ENCODE data around the gene SMARCC1.

The SMARCC1 gene

GRCh38 chr3:47554335-47554734 lies 227.4 kb downstream of the SMARCC1 start:
- H3K27ac ChIP-seq (replicated peaks), result no peak overlapping the region
- no peaks in the 10 kb centered on the region for H3K27me3 ChIP-seq (ENCODE audit: insufficient read depth, poor library complexity, severe bottlenecking)
- no peak overlapping the region for H3K4me3 ChIP-seq (replicated peaks; ENCODE audit: insufficient read depth, low read length)
- TF ChIP-seq SPI1 (IDR thresholded peaks at IDR 0.05; ENCODE audit: borderline replicate concordance, low read depth) (no peak), POLR2AphosphoS5 (IDR thresholded peaks at IDR 0.05; ENCODE audit: low read depth) (no peak), GABPA (IDR thresholded peaks at IDR 0.05; ENCODE audit: low read depth) (no peak)
- TF ChIP-seq, protein P1, sequence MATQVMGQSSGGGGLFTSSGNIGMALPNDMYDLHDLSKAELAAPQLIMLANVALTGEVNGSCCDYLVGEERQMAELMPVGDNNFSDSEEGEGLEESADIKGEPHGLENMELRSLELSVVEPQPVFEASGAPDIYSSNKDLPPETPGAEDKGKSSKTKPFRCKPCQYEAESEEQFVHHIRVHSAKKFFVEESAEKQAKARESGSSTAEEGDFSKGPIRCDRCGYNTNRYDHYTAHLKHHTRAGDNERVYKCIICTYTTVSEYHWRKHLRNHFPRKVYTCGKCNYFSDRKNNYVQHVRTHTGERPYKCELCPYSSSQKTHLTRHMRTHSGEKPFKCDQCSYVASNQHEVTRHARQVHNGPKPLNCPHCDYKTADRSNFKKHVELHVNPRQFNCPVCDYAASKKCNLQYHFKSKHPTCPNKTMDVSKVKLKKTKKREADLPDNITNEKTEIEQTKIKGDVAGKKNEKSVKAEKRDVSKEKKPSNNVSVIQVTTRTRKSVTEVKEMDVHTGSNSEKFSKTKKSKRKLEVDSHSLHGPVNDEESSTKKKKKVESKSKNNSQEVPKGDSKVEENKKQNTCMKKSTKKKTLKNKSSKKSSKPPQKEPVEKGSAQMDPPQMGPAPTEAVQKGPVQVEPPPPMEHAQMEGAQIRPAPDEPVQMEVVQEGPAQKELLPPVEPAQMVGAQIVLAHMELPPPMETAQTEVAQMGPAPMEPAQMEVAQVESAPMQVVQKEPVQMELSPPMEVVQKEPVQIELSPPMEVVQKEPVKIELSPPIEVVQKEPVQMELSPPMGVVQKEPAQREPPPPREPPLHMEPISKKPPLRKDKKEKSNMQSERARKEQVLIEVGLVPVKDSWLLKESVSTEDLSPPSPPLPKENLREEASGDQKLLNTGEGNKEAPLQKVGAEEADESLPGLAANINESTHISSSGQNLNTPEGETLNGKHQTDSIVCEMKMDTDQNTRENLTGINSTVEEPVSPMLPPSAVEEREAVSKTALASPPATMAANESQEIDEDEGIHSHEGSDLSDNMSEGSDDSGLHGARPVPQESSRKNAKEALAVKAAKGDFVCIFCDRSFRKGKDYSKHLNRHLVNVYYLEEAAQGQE (IDR thresholded peaks at IDR 0.05; ENCODE audit: insufficient replicate concordance, low read depth), result no peak
- TF ChIP-seq, protein P2, sequence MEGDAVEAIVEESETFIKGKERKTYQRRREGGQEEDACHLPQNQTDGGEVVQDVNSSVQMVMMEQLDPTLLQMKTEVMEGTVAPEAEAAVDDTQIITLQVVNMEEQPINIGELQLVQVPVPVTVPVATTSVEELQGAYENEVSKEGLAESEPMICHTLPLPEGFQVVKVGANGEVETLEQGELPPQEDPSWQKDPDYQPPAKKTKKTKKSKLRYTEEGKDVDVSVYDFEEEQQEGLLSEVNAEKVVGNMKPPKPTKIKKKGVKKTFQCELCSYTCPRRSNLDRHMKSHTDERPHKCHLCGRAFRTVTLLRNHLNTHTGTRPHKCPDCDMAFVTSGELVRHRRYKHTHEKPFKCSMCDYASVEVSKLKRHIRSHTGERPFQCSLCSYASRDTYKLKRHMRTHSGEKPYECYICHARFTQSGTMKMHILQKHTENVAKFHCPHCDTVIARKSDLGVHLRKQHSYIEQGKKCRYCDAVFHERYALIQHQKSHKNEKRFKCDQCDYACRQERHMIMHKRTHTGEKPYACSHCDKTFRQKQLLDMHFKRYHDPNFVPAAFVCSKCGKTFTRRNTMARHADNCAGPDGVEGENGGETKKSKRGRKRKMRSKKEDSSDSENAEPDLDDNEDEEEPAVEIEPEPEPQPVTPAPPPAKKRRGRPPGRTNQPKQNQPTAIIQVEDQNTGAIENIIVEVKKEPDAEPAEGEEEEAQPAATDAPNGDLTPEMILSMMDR (IDR thresholded peaks at IDR 0.05; ENCODE audit: insufficient read depth, low read length), result no peak
- DNase-seq (ENCODE audit: low read depth in 1 of 2, low spot score in 1 of 2), result no peak

GRCh38 chr3:47553407-47553806 lies 228.3 kb downstream of the SMARCC1 start:
- no peak overlapping the region for H3K4me3 ChIP-seq (replicated peaks; ENCODE audit: insufficient read depth, low read length)
- H3K27ac ChIP-seq (replicated peaks), result no peak overlapping the region
- DNase-seq (ENCODE audit: low read depth in 1 of 2, low spot score in 1 of 2), result no peak
- no peaks in the 10 kb centered on the region for H3K27me3 ChIP-seq (ENCODE audit: insufficient read depth, poor library complexity, severe bottlenecking)
- TF ChIP-seq SPI1 (IDR thresholded peaks at IDR 0.05; ENCODE audit: borderline replicate concordance, low read depth) (no peak), GABPA (IDR thresholded peaks at IDR 0.05; ENCODE audit: low read depth) (no peak), POLR2AphosphoS5 (IDR thresholded peaks at IDR 0.05; ENCODE audit: low read depth) (no peak)
- TF ChIP-seq, protein P2 (IDR thresholded peaks at IDR 0.05; ENCODE audit: insufficient read depth, low read length), result no peak
- TF ChIP-seq, protein P1 (IDR thresholded peaks at IDR 0.05; ENCODE audit: insufficient replicate concordance, low read depth), result no peak

DNA sequence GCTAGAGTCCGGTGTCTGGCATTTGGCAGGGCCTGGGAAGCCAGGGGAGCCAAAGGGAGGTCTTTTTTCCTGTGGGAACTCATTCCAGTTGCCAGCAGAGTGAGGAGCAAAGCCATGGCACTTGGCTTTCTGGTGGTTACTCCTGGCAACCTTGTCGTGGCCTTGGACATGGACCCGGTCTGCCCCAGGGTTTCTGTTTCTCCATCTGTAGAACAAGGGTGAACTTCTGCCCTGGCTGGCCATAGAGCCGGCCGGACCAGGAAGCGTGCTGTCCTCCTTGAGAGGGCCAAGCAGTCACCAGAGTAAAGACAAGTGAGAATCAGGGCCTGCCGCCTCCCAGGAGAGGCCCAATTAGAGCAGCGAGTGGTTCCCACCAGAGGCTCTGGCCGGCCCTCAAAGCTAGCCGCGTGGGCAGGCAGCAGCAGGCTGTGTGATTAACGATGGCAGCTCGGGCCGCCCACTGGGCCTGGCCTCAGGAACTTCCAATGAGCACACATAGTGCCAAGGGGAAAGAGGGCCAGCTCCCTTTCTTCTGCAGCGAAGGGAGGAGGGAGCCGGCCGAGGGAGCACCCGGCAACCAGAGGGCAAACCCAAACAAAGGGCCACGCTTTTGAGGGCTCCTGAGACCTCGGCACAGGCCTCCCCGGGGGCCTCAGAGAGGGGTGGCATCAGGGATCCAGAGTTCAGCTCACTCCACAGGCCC lies 239.1 kb downstream of the SMARCC1 start:
- no peak for DNase-seq (ENCODE audit: low read depth in 1 of 2, low spot score in 1 of 2)

More for the DNA sequence above, 239.1 kb downstream of the SMARCC1 start:
- H3K27me3 ChIP-seq (ENCODE audit: insufficient read depth, poor library complexity, severe bottlenecking), result no peaks in the 10 kb centered on the region
- no peak overlapping the region for H3K4me3 ChIP-seq (replicated peaks; ENCODE audit: insufficient read depth, low read length)
- H3K27ac ChIP-seq (replicated peaks), result no peak overlapping the region
- TF ChIP-seq GABPA (IDR thresholded peaks at IDR 0.05; ENCODE audit: low read depth), result no peak
- TF ChIP-seq, protein P2 (IDR thresholded peaks at IDR 0.05; ENCODE audit: insufficient read depth, low read length), result no peak
- TF ChIP-seq, protein P1 (IDR thresholded peaks at IDR 0.05; ENCODE audit: insufficient replicate concordance, low read depth), result no peak
- TF ChIP-seq POLR2AphosphoS5 (IDR thresholded peaks at IDR 0.05; ENCODE audit: low read depth), result no peak
- TF ChIP-seq SPI1 (IDR thresholded peaks at IDR 0.05; ENCODE audit: borderline replicate concordance, low read depth), result no peak

All from HL-60 (cell line).